ENCODE data around the gene PALM3.
"Not testable (repeated sequence)": the region's sequence is repeated elsewhere in the genome, so short reads cannot be mapped to it uniquely, and the experiment has no call there.

Gene PALM3

DNA sequence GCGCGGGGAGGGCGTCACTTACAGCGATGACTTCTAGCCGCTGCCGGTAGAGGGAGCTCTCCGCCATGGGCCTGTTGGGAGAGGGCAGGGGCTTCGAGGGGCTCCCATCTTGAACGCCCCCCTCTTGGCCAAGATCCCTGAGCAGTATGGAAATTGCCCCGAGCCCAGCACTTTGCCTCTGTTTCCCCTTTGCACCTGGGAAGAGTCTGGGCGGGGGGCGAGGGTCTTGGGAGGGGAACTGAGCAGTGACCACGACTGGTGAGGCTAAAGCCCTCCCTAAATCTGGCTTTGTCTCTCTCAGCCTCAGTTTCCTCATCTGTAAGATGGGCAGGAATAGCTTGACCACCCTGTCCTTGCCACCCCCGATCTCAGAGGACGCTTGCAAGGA, 2.8 kb downstream of the PALM3 start:
- DNase-seq: no peak

DNA sequence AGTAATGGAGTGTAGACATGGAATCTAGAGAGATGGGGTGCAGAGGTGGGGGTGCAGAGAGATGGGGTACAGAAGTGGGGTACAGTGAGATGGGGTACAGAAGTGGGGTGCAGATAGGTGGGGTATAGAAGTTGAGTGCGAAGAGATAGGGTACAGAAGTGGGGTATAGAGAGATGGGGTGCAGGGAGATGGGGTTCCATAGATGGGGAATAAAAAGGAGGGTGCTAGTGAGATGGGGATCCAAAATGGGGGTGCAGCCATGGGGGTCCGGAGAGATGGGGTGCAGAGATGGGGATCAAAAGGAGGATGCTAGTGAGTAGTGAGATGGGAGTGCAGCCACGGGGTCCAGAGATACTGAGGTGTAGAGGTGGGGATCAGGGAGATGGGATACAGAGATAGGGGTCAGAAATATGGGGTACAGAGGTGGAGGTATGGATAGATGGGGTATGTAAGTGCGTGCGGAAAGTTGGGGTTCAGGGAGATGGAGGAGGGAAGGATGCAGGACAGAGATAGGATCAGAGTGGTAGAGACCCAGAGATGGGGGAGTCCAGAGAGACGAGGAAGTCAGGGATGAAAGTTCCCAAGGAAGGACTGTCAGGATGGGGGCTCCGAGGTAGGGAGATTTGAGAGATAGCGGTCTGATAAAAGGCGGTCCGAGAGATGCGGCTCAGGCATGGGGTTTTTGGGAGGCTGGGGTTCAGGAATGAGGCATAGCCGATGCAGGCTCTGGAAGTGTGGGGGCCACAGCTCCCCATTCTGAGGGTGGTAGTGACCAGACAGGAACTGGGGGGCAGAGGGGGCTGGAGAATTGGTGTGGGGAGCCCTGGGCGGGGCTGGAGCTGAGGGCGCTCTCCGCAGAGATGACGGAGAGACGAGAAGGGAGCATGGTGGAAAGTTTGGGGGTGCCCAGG, 3.4 kb downstream of the PALM3 start:
- no peak for DNase-seq

GRCh38 chr19:14056741-14057356, 5.0 kb downstream of the PALM3 start:
- DNase-seq: no peak

- DNase-seq: no peak
Measured at GRCh38 chr19:14056069-14056666, 5.7 kb downstream of the PALM3 start.

GRCh38 chr19:14055396-14055795, 6.5 kb downstream of the PALM3 start:
- no peak for DNase-seq

DNA sequence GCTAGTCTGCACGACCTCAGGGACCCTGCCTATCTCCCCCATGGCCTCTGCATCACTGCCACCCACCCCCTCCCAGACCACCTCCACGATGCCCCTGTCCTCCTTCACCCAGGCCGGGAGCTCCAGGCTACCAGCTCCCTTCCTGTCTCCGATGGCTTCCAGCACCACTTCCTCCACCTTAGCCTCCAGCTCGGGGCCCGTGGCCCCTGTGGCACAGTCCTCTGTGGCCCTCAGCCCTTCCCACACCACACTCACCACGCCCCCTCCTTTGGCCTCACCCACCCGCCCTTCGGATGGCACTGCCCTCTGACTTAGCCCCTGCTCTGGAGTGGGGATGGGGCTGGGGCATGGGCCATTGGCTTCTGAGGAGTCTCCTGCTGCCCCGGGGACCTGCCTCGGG, 7.2 kb downstream of the PALM3 start:
- no peak for DNase-seq

DNA sequence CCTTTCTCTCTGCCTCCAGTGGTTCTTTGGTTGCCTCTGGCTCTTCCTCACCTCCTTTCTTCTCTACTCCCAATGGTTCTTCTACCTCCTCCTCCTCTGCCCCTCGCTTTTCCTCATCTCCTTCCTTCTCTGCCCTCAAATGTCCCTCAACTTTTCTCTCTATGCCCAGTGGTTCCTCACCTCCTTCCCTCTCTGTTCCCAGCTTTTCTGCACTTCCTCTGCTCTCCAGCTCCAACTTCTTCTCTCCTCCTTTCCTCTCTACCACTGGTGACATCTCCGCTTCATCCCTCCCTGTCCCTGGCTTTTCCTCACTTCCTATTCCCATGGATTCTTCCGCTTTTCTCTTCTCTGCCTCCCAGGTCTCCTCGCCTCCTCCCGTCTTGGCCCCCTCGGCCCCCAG, 7.8 kb downstream of the PALM3 start:
- DNase-seq: no peak

DNA sequence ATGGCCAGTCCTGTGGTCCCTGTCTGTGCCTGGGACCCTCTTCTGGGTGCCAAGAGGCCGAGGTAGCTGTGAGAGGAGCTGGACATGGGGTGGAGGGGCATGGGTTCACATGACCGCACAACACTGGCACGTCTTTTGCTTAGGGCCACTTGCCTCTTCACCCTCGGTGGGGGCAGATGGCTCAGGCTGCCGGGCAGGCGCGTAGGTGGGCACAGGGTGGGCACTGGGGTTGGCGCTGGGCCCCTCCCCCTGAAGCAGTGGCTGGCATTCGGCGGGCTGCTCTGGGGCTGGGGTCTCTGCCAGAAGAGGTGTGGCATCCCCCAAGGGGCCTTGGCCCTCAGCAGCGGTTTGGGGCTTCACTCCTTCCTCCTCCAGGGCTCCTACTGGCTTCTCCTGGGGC, 8.4 kb downstream of the PALM3 start:
- no peak for DNase-seq

GRCh38 chr19:14053032-14053431, 8.8 kb downstream of the PALM3 start:
- DNase-seq: no peak

DNA sequence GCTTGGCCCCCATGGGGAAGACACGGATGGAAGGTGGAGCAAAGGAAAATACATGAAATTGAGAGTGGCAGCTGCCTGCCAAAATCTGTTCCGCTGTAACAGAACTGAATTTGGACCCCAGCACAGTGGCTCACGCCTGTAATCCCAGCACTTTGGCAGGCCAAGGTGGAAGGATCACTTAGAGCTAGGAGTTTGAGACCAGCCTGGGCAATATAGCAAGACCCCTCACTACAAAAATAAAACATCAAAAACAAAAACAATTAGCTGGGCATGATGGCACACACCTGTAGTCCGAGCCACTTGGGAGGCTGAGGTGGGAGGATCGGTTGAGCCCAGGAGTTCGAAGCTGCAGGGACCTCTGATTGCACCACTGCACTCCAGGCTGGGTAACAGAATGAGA, 9.4 kb downstream of the PALM3 start:
- DNase-seq: no peak

- DNase-seq: no peak
Measured at GRCh38 chr19:14051980-14052379, 9.9 kb downstream of the PALM3 start.

- not testable (repeated sequence) for DNase-seq
Measured at GRCh38 chr19:14050961-14051360, 10.9 kb downstream of the PALM3 start.

- no peak for DNase-seq
Measured at GRCh38 chr19:14050512-14050911, 11.4 kb downstream of the PALM3 start.

DNA sequence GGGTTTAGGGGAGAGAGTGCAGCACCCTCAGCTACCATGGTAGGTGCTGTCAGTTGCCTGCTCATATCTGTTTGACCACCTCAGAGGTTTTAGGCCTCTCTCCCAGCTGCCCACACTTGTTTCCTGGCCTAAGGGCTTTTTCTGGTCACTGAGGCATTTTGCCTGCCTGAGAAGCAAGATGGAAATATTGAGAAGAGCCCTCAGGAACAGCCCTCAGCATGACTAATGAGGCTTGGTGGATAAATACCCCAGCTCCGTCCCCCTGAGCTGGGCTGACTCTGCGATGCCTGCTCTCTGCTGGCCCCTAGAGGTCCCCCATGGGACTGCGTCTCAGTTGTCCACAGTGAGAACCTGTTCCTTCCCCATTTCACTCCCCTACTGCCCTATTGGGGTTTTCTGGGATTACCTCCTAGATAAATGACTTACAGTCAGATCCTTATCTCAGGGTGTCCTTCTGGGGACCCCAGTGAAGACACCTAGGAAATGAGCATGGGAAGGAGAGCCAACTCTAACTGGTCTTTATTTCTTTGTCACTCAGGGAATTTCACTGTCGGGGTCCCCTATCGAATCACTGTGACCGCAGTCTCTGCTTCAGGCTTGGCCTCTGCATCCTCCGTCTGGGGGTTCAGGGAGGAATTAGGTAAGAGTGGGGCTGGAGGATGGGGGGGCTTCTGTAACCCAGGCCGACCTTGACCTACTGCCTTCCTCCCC, 13.3 kb downstream of the PALM3 start:
- DNase-seq: peak; percentile 27

- DNase-seq: not testable (repeated sequence)
Measured at GRCh38 chr19:14047866-14048265, 14.0 kb downstream of the PALM3 start.

GRCh38 chr19:14042659-14043608, 18.9 kb downstream of the PALM3 start:
- DNase-seq: peak; percentile 47

DNA sequence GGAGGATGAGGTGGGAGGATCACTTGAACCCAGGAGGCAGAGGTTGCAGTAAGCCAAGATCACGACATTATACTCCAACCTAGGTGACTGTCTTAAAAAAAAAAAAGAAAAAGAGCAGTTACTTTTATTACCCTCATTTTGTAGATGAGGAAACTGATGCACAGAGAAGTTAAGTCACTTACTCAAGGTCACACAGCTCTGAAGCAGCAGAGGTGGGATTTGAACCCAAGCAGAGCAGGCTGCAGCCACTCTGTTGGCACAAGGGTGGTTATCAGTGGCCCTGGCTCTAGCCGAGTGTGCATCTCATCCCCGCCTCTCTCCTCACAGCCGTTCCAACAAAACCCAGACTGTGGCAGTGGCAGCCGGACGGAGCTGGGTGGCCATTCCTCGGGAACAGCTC, 22.7 kb downstream of the PALM3 start:
- DNase-seq: no peak

DNA sequence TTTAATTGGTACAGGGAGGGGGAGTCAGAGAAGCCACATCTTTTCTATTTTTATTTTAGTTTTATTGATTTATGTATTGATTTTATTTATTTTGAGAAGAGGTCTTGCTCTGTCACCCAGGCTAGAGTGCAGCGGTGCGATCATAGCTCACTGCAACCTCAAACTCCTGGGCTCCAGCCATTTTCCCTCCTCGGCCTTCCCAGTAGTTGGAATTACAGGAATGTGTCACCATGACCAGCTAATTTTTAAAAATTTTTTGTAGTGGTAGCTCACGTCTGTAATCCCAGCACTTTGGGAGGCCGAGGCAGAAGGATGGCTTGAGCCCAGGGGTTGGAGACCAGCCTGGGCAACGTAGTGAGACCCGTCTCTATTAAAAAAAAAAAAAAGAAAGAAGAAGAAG, 26.2 kb downstream of the PALM3 start:
- DNase-seq: peak; percentile 64

GRCh38 chr19:14035159-14035558, 26.7 kb downstream of the PALM3 start:
- not testable (repeated sequence) for DNase-seq

GRCh38 chr19:14033946-14034345, 27.9 kb downstream of the PALM3 start:
- DNase-seq: no peak

GRCh38 chr19:14031719-14032480, 30.0 kb downstream of the PALM3 start, which contains the start of gene IL27RA:
IL27RA (plus strand) TSS chr19:14031762; CDS start chr19:14031873, 111 bp downstream.
- peak; percentile 50 for DNase-seq
